MM.1S (cell line): ENCODE measurements around the gene TJAP1.

Experiments used
- DNase-seq: peaks from one replicate; pipeline ENCODE4 v3.0.0-alpha.2; 2015
- H2AFZ ChIP-seq: fragments of 300-600 bp; sonication (generic); 2 replicates; pipeline ENCODE4 v1.6.0; 2016; ENCODE audit warnings: antibody characterized with exemption, low read length
- H3F3A ChIP-seq: fragments of 300-600 bp; sonication (generic); 2 replicates; pipeline ENCODE4 v1.6.1; 2016; ENCODE audit warnings: mild to moderate bottlenecking, antibody characterized with exemption, low read length, moderate library complexity, mixed read lengths; ENCODE audit not compliant: insufficient read depth
- H3K27ac ChIP-seq: fragments of 300-600 bp; sonication (generic); 2 replicates; pipeline ENCODE4 v1.5.1; 2016; ENCODE audit warnings: mild to moderate bottlenecking, low read length
- H3K27me3 ChIP-seq: fragments of 300-600 bp; sonication (generic); replicated peaks from 2 replicates; pipeline ENCODE4 v1.6.0; 2016; ENCODE audit warnings: low read length; ENCODE audit not compliant: insufficient read depth
- H3K36me3 ChIP-seq: fragments of 300-600 bp; sonication (generic); replicated peaks from 2 replicates; pipeline ENCODE4 v1.6.1; 2016; ENCODE audit warnings: mild to moderate bottlenecking, low read length, mixed read lengths; ENCODE audit not compliant: insufficient read depth
- H3K4me1 ChIP-seq: fragments of 300-600 bp; sonication (generic); 2 replicates; pipeline ENCODE4 v1.6.1; 2016; ENCODE audit warnings: low read length, mixed read lengths
- H3K4me2 ChIP-seq: fragments of 300-600 bp; sonication (generic); 2 replicates; pipeline ENCODE4 v1.6.0; 2016; ENCODE audit warnings: low read depth, low read length
- H3K4me3 ChIP-seq: fragments of 300-600 bp; sonication (generic); 2 replicates; pipeline ENCODE4 v1.5.1; 2016; ENCODE audit warnings: low read length, mixed read lengths
- H3K79me2 ChIP-seq: fragments of 300-600 bp; sonication (generic); 2 replicates; pipeline ENCODE4 v1.6.1; 2016; ENCODE audit warnings: mixed run types, low read length, mixed read lengths
- H3K9ac ChIP-seq: fragments of 300-600 bp; sonication (generic); 2 replicates; pipeline ENCODE4 v1.6.1; 2016; ENCODE audit warnings: low read length, mixed read lengths
- H3K9me2 ChIP-seq: fragments of 300-600 bp; sonication (generic); replicated peaks from 2 replicates; pipeline ENCODE4 v1.6.1; 2016; ENCODE audit warnings: mild to moderate bottlenecking, low read length, mixed read lengths; ENCODE audit not compliant: insufficient read depth
- H3K9me3 ChIP-seq: fragments of 300-600 bp; sonication (generic); replicated peaks from 2 replicates; pipeline ENCODE4 v1.6.1; 2016; ENCODE audit warnings: mild to moderate bottlenecking, low read length, mixed read lengths; ENCODE audit not compliant: insufficient read depth
- H4K20me1 ChIP-seq: fragments of 300-600 bp; sonication (generic); 2 replicates; pipeline ENCODE4 v1.6.1; 2016; ENCODE audit warnings: mild to moderate bottlenecking, low read length, moderate library complexity, mixed read lengths; ENCODE audit not compliant: insufficient read depth
- CTCF ChIP-seq: fragments of 300-600 bp; sonication (generic); IDR thresholded peaks from 2 replicates; pipeline ENCODE4 v1.5.1; 2016; ENCODE audit warnings: antibody characterized with exemption, low read length, mixed read lengths
- EZH2 ChIP-seq: fragments of 300-600 bp; sonication (generic); optimal IDR thresholded peaks from 2 replicates; pipeline ENCODE3; 2017; ENCODE audit warnings: low read depth, mild to moderate bottlenecking, antibody characterized with exemption, low read length, mixed read lengths
- EZH2phosphoT487 ChIP-seq: fragments of 300-600 bp; sonication (generic); IDR thresholded peaks from 2 replicates; pipeline ENCODE4 v1.6.1; 2018; ENCODE audit warnings: antibody characterized with exemption, low read length

Gene TJAP1

GRCh38 chr6:43499028-43499815 is 21.9 kb downstream of the TJAP1 start:
- H3K4me2 ChIP-seq, result no peak overlapping the region
- 0 out of 2 replicates have a peak, but pooled peaks cover 3% of the 10 kb centered on the region for H3K36me3 ChIP-seq
- H3K4me1 ChIP-seq, result no peaks in the 10 kb centered on the region

GRCh38 chr6:43500921-43501320 is 23.6 kb downstream of the TJAP1 start:
- no peak overlapping the region for H2AFZ ChIP-seq
- H3K9me2 ChIP-seq, result no peaks in the 10 kb centered on the region
- DNase-seq, result no peak
- H3K4me3 ChIP-seq, result no peak overlapping the region
- H3K36me3 ChIP-seq, result 0 out of 2 replicates have a peak, but pooled peaks cover 3% of the 10 kb centered on the region
- no peak overlapping the region for H3K27ac ChIP-seq
- no peaks in the 10 kb centered on the region for H3K9me3 ChIP-seq
- H3K9ac ChIP-seq, result no peak overlapping the region
- no peaks in the 10 kb centered on the region for H3K27me3 ChIP-seq
- no peaks in the 10 kb centered on the region for H3K79me2 ChIP-seq
- TF ChIP-seq EZH2 (no peak), EZH2phosphoT487 (no peak), CTCF (no peak)
- no peaks in the 10 kb centered on the region for H3F3A ChIP-seq
- H4K20me1 ChIP-seq, result no peaks in the 10 kb centered on the region
- H3K4me1 ChIP-seq, result no peaks in the 10 kb centered on the region
- no peak overlapping the region for H3K4me2 ChIP-seq

More at GRCh38 chr6:43499028-43499815, 21.9 kb downstream of the TJAP1 start:
- Histone ChIP-seq H3K79me2 (no peaks in the 10 kb centered on the region), H3K4me3 (no peak overlapping the region), H2AFZ (no peak overlapping the region), H3K9me2 (no peaks in the 10 kb centered on the region), H3K27me3 (no peaks in the 10 kb centered on the region), H3K9me3 (no peaks in the 10 kb centered on the region), H3K9ac (no peak overlapping the region), H3K27ac (no peak overlapping the region), H3F3A (no peaks in the 10 kb centered on the region), H4K20me1 (no peaks in the 10 kb centered on the region)
- no peak for DNase-seq
- TF ChIP-seq EZH2 (no peak), CTCF (no peak), EZH2phosphoT487 (no peak)

- Histone ChIP-seq H2AFZ (no peak overlapping the region), H3K4me2 (no peak overlapping the region), H3K9ac (no peak overlapping the region), H3K9me3 (no peaks in the 10 kb centered on the region), H3K4me1 (no peaks in the 10 kb centered on the region), H3K27me3 (no peaks in the 10 kb centered on the region), H3F3A (no peaks in the 10 kb centered on the region), H3K36me3 (0 out of 2 replicates have a peak, but pooled peaks cover 3% of the 10 kb centered on the region), H3K79me2 (no peaks in the 10 kb centered on the region), H3K27ac (no peak overlapping the region), H3K9me2 (no peaks in the 10 kb centered on the region), H3K4me3 (no peak overlapping the region), H4K20me1 (no peaks in the 10 kb centered on the region)
- TF ChIP-seq CTCF (no peak), EZH2phosphoT487 (no peak), EZH2 (no peak)
- no peak for DNase-seq
Measured at GRCh38 chr6:43502666-43503065, 25.3 kb downstream of the TJAP1 start.
